GM21529 (cell line): Measurements from ENCODE around the gene ROPN1.

ENCODE experiments used
- ATAC-seq: cut with Tn5 transposase; IDR thresholded peaks from one replicate; pipeline ENCODE4 v1.9.1; 2021; ENCODE audit not compliant: unreplicated experiment

The ROPN1 gene

DNA sequence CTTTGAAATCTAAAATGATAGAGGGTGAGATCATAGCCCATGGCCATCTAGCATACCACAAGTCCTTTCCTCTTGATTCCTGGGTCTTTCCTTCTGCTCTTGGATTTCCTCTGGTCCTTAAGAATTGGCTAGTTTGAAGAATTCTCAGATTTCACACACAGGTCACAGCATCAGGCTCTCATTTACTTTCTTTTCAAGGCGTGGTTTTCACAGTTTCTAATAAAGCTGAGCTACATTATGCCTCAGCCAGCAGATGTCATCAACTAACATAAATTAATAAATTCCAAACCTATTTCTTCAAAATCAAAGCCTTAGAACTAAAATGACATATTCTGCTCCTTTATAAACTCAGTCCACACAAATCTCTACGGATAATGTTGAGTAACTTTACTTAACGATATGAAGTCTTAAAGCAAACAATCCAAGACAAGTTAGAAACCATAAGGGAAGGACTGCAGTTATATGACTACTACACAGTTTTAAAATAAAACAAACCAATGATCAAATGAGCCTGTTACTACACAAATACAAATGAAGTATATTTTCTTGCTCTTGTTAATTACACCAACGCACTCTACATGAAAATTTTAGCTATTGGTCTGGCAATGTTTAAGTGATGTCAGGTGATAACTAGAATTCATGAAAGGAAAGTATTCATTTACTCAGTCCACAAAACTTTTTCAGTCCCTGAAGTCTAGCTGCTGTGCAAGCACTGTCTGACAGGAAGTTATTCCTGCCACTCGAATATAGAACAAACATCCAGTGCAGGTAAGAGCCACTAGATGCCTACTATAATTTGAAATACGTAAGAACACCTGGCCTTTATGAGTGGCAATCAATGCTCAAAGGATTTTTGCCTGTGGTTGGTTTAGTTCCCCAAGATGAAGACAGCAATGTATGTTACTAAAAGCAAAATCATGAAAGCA lies 40.1 kb downstream of the ROPN1 start:
- ATAC-seq: no peak

DNA sequence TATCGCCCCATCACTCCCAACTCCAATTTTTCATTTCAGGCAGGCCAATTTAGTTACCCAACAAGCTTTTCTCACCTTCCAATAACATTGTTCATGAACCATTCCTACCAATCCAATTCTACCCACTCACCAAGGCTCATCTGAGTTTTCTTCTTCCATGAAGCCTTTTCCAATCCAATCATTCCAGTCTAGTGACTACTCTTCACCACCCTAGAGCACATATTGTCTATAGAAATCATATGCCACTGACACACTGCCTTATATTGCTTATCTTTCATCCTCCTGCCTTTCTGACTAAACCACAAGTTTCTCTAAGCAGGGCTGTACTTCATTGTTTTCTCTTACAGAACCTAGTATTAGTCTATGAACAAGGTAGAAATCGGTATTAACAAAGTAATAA lies 42.3 kb downstream of the ROPN1 start:
- no peak for ATAC-seq

DNA sequence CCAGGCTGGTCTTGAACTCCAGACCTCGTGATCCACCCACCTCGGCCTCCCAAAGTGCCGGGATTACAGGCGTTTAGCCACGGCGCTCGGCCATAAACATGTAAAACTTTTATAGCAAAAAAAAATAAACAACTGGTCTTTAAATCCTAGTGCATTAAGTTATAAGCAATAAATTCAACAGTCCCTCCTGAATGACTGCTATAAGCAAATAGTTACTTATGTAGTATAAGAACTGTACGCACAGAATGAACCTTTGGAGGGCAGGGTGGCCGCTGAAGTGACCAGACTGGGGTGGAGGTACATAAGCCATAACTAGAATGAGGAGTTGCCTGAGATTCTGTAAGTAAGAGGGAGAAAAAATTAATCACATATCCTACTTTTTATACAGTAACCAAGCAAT lies 43.5 kb downstream of the ROPN1 start:
- no peak for ATAC-seq

DNA sequence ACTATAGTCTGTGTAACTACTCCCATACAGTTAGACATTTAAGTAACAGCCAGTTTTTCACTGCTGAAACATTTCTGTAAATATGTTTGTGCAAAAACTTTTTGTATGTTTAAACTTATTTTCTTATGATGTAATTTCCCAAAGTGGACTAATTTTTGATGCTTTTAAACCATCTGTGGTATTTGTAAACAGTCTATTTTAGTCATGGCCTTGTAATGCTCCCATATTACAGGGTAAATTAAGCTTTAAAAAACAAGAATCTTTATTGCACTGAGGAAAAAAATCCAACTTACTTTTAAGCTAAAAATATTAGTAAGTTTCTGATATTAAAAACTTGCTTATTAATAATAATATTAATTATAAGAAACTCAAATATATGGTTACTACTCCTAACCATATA lies 44.4 kb downstream of the ROPN1 start:
- ATAC-seq: no peak

DNA sequence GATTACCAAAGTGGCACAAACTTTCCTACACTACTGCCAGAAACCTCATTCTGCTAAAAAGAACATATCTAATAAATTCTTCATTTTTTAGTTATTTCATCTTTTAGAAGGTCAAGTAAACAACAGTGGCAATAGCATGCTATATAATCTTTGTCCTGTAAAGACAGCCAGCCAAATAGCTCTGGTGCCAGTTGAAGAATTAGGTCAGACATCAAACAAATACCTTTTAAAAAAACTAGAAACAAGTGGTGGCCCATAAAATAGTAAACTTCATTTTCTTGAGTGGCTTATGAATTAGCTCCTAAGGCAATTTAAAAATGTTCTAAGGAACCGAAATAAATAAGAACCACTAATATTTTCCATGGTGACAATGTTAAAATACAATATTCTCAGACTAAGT lies 50.4 kb downstream of the ROPN1 start:
- ATAC-seq: no peak

DNA sequence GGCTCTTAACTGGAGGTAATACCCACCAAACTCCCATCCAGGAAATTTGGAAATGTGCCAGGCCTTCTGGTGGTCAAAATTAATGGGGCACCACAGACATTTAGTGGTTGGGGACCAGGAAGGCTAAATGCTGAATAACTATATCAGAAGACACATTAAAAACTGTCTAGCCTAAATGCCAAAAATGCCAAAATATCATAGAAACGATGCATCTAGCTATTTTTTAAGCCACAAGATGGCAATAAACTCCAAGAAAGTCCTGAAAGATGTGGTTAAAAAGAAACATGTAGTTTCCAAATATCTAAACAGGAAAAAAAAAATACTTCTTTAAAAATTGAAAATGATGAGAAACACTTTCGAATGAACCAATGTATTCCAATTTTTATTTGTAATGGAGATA lies 50.8 kb downstream of the ROPN1 start:
- no peak for ATAC-seq

DNA sequence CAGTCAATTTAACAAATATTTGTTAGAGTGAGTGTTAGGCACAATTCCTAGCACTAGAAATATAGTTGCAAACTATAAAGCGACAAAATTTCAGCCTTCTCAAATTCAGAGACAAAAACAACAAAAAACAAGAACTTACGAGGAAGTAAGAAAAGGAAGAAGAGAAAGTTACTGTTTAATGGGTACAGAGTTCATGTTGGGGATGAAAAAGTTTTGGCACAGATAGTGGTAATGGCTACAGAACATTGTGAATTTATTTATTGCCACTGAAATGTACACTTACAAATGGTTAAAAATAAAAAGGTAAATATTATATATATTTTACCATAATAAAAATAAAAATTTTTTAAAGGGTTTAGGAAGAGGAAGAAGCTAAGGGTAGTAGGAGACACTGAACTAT lies 52.2 kb downstream of the ROPN1 start:
- ATAC-seq: no peak

DNA sequence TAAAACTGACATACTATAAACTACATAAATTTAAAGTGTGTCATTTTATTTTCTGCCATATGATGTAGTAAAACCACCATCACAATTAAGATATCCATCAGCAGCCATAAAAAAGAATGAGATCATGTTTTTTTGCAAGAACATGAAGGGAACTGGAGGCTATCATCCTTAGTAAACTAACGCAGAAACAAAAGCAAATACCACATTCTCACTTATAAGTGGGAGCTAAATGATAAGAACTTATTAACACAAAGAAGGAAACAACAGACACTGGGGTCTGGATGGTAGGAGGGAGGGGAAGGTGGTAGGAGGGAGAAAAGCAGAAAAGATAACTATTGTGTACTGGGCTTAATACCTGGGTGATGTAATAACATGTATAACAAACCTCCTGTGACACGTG lies 55.5 kb downstream of the ROPN1 start:
- no peak for ATAC-seq

DNA sequence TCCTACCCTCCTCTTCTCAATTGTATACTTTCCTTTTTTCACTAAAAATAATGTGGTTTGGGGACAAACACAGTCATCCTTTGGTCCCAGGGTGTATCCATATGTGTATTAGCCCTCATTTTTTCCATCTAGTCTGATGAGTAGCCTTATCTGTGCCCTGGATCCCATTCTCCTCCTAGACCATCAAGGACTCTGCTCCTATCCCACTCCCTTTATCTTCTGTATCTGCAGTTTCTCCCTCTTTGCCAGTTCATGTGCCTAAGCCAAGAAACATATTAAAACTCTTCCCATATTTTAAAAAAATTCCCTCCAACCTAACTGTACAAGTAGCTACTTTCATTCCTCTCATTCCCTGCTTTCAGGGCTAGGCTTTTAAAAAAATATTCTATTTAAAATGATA lies 56.1 kb downstream of the ROPN1 start:
- ATAC-seq: no peak

DNA sequence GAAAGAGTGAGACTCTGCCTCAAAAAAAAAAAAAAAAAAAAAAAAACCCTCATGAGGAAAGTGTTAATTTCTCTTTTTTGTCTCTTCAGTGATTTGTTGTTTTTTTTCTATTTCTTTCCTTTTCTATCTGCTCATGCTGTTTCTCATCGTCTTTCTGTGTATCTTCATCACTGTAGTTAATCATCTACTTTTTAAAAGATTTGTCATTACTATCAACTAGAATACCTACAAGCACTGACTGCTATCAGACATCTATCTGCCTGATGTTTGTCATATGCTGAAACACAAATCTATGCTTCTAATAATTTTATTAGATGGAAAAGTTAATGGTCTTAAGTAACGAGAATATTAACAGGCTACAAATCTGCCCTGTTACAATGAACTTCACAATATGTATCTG lies 57.7 kb downstream of the ROPN1 start:
- ATAC-seq: no peak

DNA sequence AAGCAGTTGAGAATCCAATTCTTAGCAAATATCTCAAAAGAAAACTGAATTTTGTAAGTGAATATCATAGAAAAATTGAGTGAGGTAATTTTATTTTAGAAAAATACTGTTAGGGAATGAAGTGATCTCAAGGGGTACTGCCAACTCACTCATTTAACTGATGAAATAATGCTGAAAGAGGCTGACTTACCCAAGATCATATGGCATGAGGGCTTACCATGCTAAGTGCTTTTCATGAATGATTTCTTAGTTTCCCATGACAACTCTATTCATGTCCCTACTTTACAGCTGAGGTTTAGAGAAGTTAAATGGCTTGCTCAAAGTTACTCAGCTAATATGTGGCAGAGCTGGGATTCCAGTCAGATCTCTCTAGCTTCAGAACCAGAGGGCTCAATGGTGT lies 61.5 kb downstream of the ROPN1 start:
- ATAC-seq: no peak

DNA sequence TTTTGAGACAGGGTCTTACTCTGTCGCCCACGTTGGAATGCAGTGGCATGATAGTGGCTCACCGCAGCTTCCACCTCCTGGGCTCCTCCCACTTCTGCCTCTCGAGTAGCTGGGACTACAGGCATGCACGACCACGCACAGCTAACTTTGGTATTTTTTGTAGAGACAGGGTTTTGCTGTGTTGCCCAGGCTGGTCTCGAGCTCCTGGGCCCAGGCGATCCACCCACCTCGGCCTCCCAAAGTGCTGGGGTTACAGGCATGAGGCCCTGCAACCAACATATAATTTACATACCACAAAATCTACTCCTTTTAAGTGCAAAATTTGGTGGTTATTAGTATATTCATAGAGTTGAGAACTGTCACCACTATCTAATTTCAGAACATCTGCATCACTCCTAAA lies 62.6 kb downstream of the ROPN1 start:
- ATAC-seq: no peak

DNA sequence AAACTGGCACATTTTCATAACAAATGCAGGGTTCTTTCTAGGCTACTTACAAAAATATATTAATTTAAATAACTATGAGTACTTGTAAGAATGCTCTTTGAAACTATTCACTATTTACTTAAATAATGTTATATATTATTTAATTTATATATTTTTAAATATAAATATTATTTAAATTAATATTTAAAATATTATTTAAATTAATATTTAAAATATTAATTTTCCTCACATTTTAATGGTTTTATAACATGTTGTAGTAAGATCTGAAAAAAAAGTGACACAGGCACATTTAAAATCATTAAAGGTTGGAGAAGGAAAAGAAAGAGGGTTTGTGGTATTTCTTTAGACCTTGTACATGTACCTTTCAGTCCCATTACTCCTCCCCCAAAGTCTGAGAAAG lies 65.5 kb downstream of the ROPN1 start:
- ATAC-seq: no peak

DNA sequence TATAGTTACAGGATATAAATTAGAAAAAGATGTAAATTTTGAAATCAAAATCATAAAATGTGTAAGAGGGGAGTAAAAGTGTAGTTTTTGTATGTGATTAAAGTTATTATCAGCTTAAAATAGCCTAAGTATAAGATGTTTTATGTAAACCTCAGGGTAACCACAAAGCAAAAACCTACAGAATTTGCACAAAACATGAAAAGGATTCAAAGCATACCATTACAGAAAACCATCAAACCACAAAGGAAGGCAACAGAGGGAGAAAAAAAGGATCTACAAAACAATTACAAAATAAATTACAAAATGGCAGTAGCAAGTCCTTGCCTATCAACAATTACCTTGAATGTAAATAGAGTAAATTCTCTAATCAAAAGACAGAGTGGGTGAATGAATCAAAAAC lies 71.1 kb downstream of the ROPN1 start:
- ATAC-seq: no peak

DNA sequence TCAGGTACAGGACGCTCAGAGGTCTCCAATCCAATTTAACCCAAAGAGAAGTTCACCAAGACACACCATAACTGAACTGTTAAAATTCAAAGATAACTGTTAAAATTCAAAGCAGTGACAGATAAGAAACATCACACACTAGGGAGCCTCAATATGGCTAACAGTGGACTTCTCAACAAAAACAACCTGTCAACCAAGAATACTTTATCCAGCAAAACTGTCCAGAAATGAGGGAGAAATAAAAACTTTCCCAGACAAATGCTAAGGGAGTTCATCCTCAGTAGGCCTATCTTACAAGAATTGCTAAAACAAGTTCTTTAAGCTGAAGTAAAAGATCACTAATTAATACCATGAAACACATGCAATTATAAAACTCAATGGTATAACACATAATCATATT lies 71.5 kb downstream of the ROPN1 start:
- no peak for ATAC-seq

DNA sequence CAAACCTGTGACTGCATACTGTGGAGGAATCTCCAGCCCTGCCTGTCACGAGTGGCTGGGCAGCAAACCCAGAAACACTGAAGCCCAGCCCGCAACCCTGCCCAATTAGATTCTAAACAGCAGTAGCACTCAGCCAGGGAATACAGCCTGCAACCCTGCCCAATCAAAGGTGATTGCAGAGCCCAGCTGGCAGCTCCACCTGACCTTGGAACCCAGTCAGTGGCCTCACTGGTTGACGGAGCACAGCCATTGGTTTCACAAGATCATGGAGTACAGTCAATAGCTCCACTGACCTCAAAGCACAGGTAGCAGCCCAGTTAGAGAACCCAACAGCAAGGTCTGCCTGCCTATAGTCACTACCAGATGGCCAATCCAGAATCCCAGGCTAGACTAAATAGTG lies 72.6 kb downstream of the ROPN1 start:
- ATAC-seq: no peak
